LNCAP (cell line): Measurements from ENCODE around the gene SLC44A4.

Experiments used
- TF ChIP-seq, protein P1 (sequence below): fragments of 450-650 bp; IDR thresholded peaks from 2 replicates; pipeline ENCODE4 v1.5.1; 2017; ENCODE audit warnings: mild to moderate bottlenecking

Gene SLC44A4

DNA sequence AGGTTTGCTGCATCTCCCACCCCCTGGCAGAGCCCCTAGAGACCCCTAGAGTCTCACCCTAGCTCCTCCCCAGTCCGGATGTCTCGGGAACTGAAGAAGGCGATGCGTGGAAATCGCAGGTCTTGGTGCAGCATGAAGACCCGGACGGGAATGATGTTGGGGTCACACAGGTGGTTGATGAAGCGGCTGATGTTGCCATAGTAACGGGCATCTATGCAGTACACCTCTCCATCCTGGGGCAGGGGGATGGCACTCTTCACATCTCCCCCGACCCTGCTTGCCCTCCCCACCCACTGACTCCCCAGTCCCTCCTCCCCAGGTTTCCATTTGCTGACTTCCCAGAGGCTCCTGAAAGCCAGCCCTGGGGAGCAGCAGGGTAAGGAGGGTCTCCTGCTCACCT, 1.8 kb upstream of the SLC44A4 start:
- TF ChIP-seq, protein P1, sequence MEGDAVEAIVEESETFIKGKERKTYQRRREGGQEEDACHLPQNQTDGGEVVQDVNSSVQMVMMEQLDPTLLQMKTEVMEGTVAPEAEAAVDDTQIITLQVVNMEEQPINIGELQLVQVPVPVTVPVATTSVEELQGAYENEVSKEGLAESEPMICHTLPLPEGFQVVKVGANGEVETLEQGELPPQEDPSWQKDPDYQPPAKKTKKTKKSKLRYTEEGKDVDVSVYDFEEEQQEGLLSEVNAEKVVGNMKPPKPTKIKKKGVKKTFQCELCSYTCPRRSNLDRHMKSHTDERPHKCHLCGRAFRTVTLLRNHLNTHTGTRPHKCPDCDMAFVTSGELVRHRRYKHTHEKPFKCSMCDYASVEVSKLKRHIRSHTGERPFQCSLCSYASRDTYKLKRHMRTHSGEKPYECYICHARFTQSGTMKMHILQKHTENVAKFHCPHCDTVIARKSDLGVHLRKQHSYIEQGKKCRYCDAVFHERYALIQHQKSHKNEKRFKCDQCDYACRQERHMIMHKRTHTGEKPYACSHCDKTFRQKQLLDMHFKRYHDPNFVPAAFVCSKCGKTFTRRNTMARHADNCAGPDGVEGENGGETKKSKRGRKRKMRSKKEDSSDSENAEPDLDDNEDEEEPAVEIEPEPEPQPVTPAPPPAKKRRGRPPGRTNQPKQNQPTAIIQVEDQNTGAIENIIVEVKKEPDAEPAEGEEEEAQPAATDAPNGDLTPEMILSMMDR: no peak

DNA sequence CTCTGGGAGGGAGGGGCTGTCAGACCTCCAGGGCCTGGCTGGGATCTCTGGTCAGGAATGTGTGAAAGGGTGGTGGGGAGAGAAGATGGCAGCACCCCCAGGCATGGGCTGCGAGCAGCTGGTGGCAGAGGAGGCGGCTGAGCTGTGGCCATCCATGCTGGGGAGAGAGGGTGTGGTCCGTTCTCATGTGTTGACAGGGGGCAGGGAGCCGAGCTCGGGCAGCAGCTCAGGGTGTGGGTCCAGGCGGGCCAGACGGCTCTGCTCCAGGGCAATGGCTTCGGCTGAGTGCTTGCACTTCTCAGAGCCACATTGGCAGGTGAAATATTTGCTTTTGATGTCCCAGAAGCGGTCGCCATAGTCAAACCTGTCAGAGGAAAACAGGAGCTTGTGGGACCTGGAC, 1.1 kb upstream of the SLC44A4 start:
- TF ChIP-seq, protein P1: no peak

DNA sequence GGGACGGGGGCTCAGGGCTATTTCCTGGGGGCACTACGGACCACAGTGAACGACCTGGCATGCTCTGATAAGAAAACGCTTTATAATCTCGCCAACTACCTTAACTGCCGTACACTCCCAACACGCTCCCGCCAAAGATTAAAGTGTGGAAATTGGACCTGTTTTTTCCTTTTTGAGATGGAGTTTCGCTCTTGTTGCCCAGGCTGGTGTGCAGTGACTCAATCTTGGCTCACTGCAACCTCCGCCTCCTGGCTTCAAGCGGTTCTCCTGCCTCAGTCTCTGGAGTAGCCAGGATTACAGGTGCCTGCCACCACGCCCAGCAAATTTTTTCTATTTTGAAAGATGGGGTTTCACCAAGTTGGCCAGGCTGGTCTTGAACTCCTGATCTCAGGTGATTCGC, 346 bp upstream of the SLC44A4 start:
- TF ChIP-seq, protein P1: no peak

DNA sequence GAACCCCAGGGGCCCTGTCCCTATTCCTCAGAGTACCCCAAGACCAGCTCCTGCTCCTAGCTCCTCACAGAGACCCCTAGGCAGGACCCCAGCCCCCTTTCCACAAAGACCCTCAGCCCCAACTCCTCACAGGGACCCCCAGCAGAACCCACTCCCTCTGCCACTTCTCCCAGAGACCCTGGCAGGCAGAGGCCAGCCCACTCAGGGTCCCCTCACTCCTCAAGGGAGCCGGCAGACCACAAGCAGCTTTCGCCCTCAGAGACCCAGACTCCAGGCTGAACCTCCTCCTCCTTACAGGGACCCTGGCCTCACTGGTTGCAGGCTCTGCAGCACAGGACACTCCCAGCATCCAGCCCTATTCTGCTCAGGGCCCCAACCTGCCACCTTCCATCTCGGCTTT, 575 bp downstream of the SLC44A4 start:
- TF ChIP-seq, protein P1: no peak

DNA sequence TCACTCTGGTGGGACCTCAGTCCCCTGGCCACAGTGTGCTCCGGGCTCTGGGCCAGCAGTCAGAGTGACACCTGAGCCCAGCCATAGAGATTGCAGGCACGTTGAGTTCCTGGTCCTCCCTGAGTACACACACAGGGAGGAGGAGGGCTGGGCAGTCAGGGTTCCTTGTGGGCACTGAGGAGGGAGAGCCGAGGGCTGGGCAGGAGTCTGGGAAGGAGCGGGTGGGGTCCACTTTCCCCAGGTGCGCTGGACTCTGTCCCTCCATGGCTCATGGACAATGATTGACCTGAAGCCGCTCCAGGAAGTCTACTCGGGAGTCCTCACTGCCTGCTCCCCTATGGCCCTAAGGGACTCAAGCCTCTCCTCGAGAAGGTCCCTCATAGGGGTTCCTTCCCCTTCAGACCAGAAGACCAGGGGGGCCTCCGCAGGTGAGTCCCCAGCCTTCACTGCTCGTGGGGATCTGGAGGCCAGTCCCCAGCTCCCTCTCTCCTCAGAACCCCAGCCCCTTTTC, 1.1 kb downstream of the SLC44A4 start:
- TF ChIP-seq, protein P1: no peak

DNA sequence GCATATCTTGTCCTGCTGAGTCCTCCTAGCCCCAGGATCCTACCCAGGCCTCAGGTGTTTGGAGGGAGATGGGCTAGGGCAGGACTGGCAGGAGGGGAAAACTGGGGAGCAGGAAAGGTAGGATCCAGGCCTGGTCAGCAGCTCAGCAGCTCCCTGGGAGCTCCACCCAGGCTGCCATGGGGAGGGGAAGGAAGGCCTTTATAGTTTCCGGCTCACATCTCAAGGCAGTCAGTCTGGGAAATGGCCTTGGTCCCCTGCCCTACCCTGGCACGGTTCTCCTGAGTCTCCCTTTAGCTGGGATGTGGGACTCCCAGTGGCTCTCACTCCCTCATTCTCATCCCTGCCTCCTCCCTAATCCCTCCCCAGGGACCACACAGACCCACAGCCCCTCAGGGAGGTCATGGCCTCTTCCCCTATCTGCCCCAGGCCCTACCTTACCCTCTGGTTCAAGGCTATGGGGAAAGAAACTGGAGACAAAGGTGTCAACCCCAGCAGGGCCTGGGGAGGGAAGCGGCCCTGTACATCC, 1.6 kb downstream of the SLC44A4 start:
- TF ChIP-seq, protein P1: no peak

DNA sequence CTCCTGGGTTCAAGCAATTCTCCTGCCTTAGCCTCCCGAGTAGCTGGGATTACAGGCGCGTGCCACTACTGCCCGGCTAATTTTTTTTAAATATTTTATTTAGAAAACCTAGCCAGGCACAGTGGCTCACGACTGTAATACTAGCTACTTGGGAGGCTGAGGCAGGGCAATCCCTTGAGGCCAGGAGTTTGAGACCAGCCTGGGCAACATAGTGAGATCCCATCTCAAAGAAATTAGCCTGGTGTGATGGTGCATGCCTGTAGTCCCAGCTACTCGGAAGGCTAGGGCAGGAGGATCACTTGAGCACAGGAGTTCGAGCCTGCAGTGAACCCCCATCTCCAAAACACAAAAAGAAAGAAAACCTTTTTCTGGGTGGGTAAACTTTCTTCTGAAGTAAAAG, 2.4 kb downstream of the SLC44A4 start:
- TF ChIP-seq, protein P1: no peak

DNA sequence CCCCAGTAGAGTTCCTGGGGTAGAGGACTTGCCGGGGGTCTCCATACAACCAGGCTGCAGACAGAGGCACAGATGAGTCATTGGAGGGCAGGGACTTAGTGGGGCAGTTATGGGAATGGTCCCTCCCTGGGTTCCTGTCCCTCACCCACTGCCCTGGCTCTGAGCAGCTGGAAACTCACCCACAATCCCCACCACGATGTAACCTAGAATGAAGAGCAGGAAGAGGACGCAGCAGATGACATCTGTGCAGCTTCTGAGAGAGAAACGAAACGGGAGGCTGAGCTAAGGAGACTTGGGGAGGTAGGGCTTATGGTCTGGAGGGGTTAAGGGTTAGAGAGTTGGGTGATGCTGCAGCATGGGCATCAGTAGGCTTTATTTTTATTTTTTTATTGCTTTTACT, 2.9 kb downstream of the SLC44A4 start:
- TF ChIP-seq, protein P1: no peak
